Spleen (tissue), 11 donors: ENCODE measurements around the gene COL9A3. TPM values are rescaled to one million over a fixed set of nuclear protein-coding genes. Genes with fewer than 3 reads are reported as not detected.

ENCODE experiments used
- DNase-seq: peaks from one replicate; pipeline ENCODE4 v3.0.0-alpha.2; 2020
- H3K27ac ChIP-seq, 8 donors: fragments of 200-600 bp; sonication (generic) in 7 of 8; 1 replicate in 4 of 8; 2 replicates in 4 of 8; pipeline versions ENCODE4 v1.5.0 to v1.8.0; 2016 to 2021; ENCODE audit warnings: inconsistent platforms in 4 of 8, mild to moderate bottlenecking in 4 of 8, moderate library complexity in 1 of 8
- H3K27me3 ChIP-seq, 7 donors: fragments of 200-600 bp; sonication (generic) in 6 of 7; replicated peaks in 1 of 7; 1 replicate in 4 of 7; 2 replicates in 3 of 7; pipeline versions ENCODE4 v1.5.0 to v1.8.0; 2016 to 2021; ENCODE audit warnings: inconsistent platforms in 3 of 7, mild to moderate bottlenecking in 1 of 7
- H3K36me3 ChIP-seq, 6 donors: fragments of 200-600 bp; sonication (generic) in 5 of 6; 1 replicate in 4 of 6; 2 replicates in 2 of 6; pipeline versions ENCODE4 v1.5.0 to v1.8.0; 2016 to 2021; ENCODE audit warnings: inconsistent platforms in 2 of 6
- H3K4me1 ChIP-seq, 6 donors: fragments of 200-600 bp; sonication (generic) in 5 of 6; 1 replicate in 3 of 6; 2 replicates in 3 of 6; pipeline versions ENCODE4 v1.5.0 to v1.8.0; 2016 to 2021; ENCODE audit warnings: inconsistent platforms in 3 of 6
- H3K4me3 ChIP-seq, 8 donors: fragments of 200-600 bp; sonication (generic) in 7 of 8; 1 replicate in 4 of 8; 2 replicates in 4 of 8; pipeline versions ENCODE4 v1.5.0 to v1.8.0; 2016 to 2021; ENCODE audit warnings: inconsistent platforms in 4 of 8, mild to moderate bottlenecking in 4 of 8, moderate library complexity in 2 of 8
- H3K9me3 ChIP-seq, 8 donors: fragments of 200-600 bp; sonication (generic) in 7 of 8; 1 replicate in 4 of 8; 2 replicates in 4 of 8; pipeline versions ENCODE4 v1.5.0 to v1.8.0; 2016 to 2021; ENCODE audit warnings: inconsistent platforms in 4 of 8
- POLR2A ChIP-seq, 3 donors: fragments of 450-650 bp; IDR thresholded peaks; one replicate each; pipeline ENCODE4 v1.5.1; 2017; ENCODE audit warnings: antibody characterized with exemption in 3 of 3, mild to moderate bottlenecking in 1 of 3
- POLR2AphosphoS5 ChIP-seq, 3 donors: sonication (generic); formaldehyde crosslinking; IDR thresholded peaks; one replicate each; pipeline ENCODE4 v1.5.1; 2017; ENCODE audit warnings: antibody characterized with exemption in 3 of 3
- WGBS, 5 donors: extraction: QIAGEN DNeasy Blood & Tissue Kit in 3 of 5; methylation state at CpG; one replicate each; pipeline versions ENCODE4 v1.1.5 to v1.1.7; 2013 to 2018; 5-methylcytosine and 5-hydroxymethylcytosine counted together
- intact Hi-C: fragments of 100-400 bp; cut with DNase I; formaldehyde crosslinking; loops from one replicate; pipeline ENCODE4 v1.15.0; 2023; ENCODE audit warnings: low total_unique reads
- polyA plus RNA-seq, 3 donors: library from polyadenylated mRNA; stranded (reverse); fragments of 200-250 nt; gene quantifications; one replicate each; pipeline ENCODE4 v1.2.1, GENCODE V29; 2013
- total RNA-seq, 7 donors: library from RNA; depleted of rRNA in 3 of 7; stranded (reverse); fragments of >200 nt in 3 of 7; fragmentation: NEBNext Ultra II Directional in 4 of 7; extraction: Animal tissue kit (Norgen Biotek cat#: 25700) in 4 of 7; gene quantifications; one replicate each; pipeline versions ENCODE4 v1.1.0 to v1.2.1, GENCODE V29; 2016 to 2021
- TF ChIP-seq, protein P1 (sequence below), 11 experiments: fragments of 200-600 bp in 7 of 11; fragments of 450-650 bp in 4 of 11; sonication (generic) in 4 of 11; IDR thresholded peaks in 8 of 11; conservative IDR thresholded peaks in 3 of 11; 1 replicate in 7 of 11; 2 replicates in 4 of 11; pipeline versions ENCODE4 v1.4.0 to v1.8.0; 2016 to 2021; ENCODE audit warnings: antibody characterized with exemption in 11 of 11, inconsistent platforms in 4 of 11, mild to moderate bottlenecking in 1 of 11
- donor health status: healthy with polysubstance abuse.
- donor health status: DM: no; HTN: no; CAD: no; lungs with moderate emphysema.
- donor health status: DM: no; HTN: no; CAD: no.
- donor health status: Bipolar disorder and iron deficiency.
- donor health status: healthy.
- donor health status: DM: no; HTN: no; CAD: no.
- donor health status: DM: yes; HTN: yes; CAD: no.

Gene COL9A3
- total and polyA plus RNA-seq, 10 donors = 1.2 to 16.7 (median 11.1) TPM

DNA sequence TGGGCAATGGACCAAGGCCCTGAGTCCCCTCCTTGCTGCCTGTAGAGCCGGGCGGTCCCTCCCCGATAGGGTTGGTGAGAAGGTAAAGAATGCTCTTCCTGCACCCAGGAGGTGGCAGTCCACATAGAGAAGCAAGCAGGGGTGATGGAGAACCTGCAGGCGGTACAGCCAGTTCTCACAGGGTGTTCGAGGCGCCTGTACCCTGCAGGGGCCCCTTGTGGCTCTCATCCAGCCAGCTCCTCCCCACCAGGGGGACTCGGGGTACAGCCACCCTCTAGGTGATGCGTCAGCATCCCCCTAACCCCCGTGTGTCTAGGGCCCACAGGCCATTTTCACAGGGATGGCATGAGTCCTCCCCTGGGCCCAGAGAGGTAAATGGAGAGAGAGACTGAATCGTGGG is 5.1 kb upstream of the COL9A3 start:
- WGBS, 5 donors = 83 to 89% (median 88%) methylated on average over 7 to 10 of the region's 10 CpGs
- TF ChIP-seq POLR2AphosphoS5 (IDR thresholded peaks at IDR 0.05) (peak in 1 of 3 donors; percentile 18), POLR2A (IDR thresholded peaks at IDR 0.05) (no peak)
- TF ChIP-seq, protein P1, sequence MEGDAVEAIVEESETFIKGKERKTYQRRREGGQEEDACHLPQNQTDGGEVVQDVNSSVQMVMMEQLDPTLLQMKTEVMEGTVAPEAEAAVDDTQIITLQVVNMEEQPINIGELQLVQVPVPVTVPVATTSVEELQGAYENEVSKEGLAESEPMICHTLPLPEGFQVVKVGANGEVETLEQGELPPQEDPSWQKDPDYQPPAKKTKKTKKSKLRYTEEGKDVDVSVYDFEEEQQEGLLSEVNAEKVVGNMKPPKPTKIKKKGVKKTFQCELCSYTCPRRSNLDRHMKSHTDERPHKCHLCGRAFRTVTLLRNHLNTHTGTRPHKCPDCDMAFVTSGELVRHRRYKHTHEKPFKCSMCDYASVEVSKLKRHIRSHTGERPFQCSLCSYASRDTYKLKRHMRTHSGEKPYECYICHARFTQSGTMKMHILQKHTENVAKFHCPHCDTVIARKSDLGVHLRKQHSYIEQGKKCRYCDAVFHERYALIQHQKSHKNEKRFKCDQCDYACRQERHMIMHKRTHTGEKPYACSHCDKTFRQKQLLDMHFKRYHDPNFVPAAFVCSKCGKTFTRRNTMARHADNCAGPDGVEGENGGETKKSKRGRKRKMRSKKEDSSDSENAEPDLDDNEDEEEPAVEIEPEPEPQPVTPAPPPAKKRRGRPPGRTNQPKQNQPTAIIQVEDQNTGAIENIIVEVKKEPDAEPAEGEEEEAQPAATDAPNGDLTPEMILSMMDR (IDR thresholded peaks at IDR 0.05 in 8 of 11, conservative IDR thresholded peaks at IDR 0.05 in 3 of 11) = no peak
- no peaks in the 10 kb centered on the region for H3K9me3 ChIP-seq
- H3K27ac ChIP-seq = no peak overlapping the region
- intact Hi-C loops = no loop called here
- H3K4me1 ChIP-seq = peaks cover 13 to 57% (median 48%) of the 10 kb centered on the region in 6 donors
- H3K4me3 ChIP-seq = no peak overlapping the region
- H3K36me3 ChIP-seq = peaks cover 9 to 77% (median 69%) of the 10 kb centered on the region in 6 donors
- H3K27me3 ChIP-seq = peaks cover 7 to 26% (median 21%) of the 10 kb centered on the region in 7 donors
- DNase-seq = no peak

DNA sequence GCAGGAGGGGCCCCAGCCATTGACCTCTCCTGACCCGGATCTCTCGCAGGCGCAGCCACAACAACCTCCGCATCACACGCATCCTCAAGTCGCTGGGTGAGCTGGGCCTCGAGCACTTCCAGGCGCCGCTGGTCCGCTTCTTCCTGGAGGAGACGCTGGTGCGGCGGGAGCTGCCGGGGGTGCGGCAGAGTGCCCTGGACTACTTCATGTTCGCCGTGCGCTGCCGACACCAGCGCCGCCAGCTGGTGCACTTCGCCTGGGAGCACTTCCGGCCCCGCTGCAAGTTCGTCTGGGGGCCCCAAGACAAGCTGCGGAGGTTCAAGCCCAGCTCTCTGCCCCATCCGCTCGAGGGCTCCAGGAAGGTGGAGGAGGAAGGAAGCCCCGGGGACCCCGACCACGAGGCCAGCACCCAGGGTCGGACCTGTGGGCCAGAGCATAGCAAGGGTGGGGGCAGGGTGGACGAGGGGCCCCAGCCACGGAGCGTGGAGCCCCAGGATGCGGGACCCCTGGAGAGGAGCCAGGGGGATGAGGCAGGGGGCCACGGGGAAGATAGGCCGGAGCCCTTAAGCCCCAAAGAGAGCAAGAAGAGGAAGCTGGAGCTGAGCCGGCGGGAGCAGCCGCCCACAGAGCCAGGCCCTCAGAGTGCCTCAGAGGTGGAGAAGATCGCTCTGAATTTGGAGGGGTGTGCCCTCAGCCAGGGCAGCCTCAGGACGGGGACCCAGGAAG is 4.5 kb upstream of the COL9A3 start:
- intact Hi-C loops = no loop called here
- peaks cover 11 to 57% (median 48%) of the 10 kb centered on the region in 6 donors for H3K4me1 ChIP-seq
- H3K9me3 ChIP-seq = no peaks in the 10 kb centered on the region
- TF ChIP-seq POLR2A (IDR thresholded peaks at IDR 0.05) (no peak), POLR2AphosphoS5 (IDR thresholded peaks at IDR 0.05) (peak in 1 of 3 donors; percentile 5)
- TF ChIP-seq, protein P1 (IDR thresholded peaks at IDR 0.05 in 8 of 11, conservative IDR thresholded peaks at IDR 0.05 in 3 of 11) = no peak
- peaks cover 9 to 70% (median 67%) of the 10 kb centered on the region in 6 donors for H3K36me3 ChIP-seq
- WGBS, 5 donors = 62 to 84% (median 77%) methylated on average over 20 to 43 of the region's 43 CpGs
- H3K4me3 ChIP-seq = no peak overlapping the region
- no peak overlapping the region for H3K27ac ChIP-seq
- peaks cover 7 to 33% (median 27%) of the 10 kb centered on the region in 7 donors for H3K27me3 ChIP-seq
- DNase-seq = no peak

DNA sequence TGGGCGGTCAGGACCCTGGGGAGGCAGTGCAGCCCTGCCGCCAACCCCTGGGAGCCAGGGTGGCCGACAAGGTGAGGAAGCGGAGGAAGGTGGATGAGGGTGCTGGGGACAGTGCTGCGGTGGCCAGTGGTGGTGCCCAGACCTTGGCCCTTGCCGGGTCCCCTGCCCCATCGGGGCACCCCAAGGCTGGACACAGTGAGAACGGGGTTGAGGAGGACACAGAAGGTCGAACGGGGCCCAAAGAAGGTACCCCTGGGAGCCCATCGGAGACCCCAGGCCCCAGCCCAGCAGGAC is 4.0 kb upstream of the COL9A3 start:
- Histone ChIP-seq H3K9me3 (no peaks in the 10 kb centered on the region), H3K27ac (no peak overlapping the region), H3K27me3 (peaks cover 7 to 38% (median 32%) of the 10 kb centered on the region in 7 donors), H3K4me1 (peaks cover 11 to 54% (median 48%) of the 10 kb centered on the region in 6 donors), H3K36me3 (peaks cover 7 to 65% (median 62%) of the 10 kb centered on the region in 6 donors), H3K4me3 (no peak overlapping the region)
- DNase-seq = no peak
- intact Hi-C loops = no loop called here
- no peak for TF ChIP-seq POLR2A (IDR thresholded peaks at IDR 0.05)
- peak; percentile 54 to 78 (median 56) for TF ChIP-seq POLR2AphosphoS5 (IDR thresholded peaks at IDR 0.05)
- TF ChIP-seq, protein P1 (IDR thresholded peaks at IDR 0.05 in 8 of 11, conservative IDR thresholded peaks at IDR 0.05 in 3 of 11) = no peak
- 91 to 97% (median 94%) methylated on average over 11 of the region's 11 CpGs for WGBS, 5 donors

DNA sequence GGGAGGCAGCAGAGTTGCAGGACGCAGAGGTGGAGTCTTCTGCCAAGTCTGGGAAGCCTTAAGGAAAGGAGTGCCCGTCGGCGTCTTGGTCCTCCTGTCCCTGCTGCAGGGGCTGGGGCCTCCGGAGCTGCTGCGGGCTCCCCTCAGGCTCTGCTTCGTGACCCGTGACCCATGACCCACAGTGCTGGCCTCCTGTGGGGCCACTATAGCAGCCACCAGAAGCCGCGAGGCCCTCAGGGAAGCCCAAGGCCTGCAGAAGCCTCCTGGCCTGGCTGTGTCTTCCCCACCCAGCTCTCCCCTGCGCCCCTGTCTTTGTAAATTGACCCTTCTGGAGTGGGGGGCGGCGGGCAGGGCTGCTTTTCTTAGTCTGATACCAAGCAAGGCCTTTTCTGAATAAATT is 3.3 kb upstream of the COL9A3 start:
- Histone ChIP-seq H3K36me3 (peaks cover 4 to 58% (median 54%) of the 10 kb centered on the region in 6 donors), H3K9me3 (no peaks in the 10 kb centered on the region), H3K27me3 (peaks cover 7 to 45% (median 39%) of the 10 kb centered on the region in 7 donors), H3K4me3 (no peak overlapping the region), H3K27ac (no peak overlapping the region), H3K4me1 (peaks cover 9 to 54% (median 46%) of the 10 kb centered on the region in 6 donors)
- intact Hi-C loops = no loop called here
- WGBS, 5 donors = 87 to 93% (median 89%) methylated on average over 5 to 13 of the region's 13 CpGs
- TF ChIP-seq POLR2AphosphoS5 (IDR thresholded peaks at IDR 0.05) = peak in 2 of 3 donors; percentile 15 to 69
- TF ChIP-seq, protein P1 (IDR thresholded peaks at IDR 0.05 in 8 of 11, conservative IDR thresholded peaks at IDR 0.05 in 3 of 11) = no peak
- TF ChIP-seq POLR2A (IDR thresholded peaks at IDR 0.05) = no peak
- no peak for DNase-seq
